Bone marrow (tissue), 2 donors: ENCODE results near the gene ARHGAP29.

Source experiments
- DNase-seq, 2 donors: peaks; one replicate each; lab custom pipeline; 2025; lab: John Stamatoyannopoulos, UW

The ARHGAP29 gene

DNA sequence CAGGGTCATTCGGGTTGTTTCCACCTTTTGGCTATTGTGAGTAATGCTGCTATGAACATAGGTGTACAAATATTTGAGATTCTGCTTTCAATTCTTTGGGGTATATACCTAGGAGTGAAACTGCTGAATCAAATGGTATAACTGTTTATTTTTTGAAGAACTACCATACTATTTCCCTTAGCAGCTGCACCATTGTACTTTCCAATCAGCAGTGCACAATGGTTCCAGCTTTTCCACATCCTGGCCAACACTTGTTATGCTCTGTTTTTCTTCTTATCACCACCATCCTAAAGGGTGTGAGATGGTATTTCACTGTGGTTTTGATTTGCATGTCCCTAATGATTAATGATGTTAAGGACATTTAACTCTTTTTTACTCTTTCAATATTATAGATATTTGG lies 112.8 kb downstream of the ARHGAP29 start:
- DNase-seq = no peak

DNA sequence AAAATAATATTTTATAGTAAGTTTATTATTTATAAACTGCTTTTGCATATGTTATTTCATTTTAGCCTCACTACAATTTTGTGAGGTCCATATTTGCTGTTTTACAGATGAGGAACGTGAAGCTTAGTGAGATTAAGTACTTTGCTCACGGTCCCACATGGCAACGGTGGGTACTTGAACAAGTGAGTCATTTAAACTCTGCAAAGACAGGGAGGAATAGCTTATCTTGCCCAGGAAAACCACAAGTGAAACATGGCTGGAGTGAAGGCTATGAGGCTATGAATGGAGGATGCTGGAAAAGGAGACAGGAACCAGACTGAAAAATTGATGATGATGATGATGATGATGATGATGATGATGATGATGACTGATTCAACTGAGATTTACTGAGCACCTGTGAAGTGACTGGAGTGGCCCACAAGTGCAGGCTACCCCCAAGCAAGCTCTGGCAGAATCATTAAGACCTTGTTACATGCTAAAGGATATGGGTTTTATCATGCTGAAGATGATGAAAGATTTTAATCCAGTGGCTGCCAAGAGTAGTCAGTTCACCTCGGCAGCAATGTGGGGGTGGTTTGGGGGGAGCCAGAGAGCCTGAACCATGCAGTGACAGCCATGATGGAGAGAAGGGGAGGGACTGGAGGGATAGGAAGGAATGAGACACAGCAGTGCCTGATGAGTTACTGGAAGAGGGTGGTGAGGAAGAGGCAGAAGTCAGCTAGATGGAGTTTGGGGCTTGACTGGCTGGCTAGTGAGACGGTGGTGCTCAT lies 115.0 kb downstream of the ARHGAP29 start:
- DNase-seq = no peak
